GM18868 (cell line): ENCODE measurements around the gene LLPH.

Experiments used
- ATAC-seq: cut with Tn5 transposase; IDR thresholded peaks from one replicate; pipeline ENCODE4 v1.9.1; 2021; ENCODE audit warnings: mild to moderate bottlenecking, moderate library complexity; ENCODE audit not compliant: unreplicated experiment

The LLPH gene

DNA sequence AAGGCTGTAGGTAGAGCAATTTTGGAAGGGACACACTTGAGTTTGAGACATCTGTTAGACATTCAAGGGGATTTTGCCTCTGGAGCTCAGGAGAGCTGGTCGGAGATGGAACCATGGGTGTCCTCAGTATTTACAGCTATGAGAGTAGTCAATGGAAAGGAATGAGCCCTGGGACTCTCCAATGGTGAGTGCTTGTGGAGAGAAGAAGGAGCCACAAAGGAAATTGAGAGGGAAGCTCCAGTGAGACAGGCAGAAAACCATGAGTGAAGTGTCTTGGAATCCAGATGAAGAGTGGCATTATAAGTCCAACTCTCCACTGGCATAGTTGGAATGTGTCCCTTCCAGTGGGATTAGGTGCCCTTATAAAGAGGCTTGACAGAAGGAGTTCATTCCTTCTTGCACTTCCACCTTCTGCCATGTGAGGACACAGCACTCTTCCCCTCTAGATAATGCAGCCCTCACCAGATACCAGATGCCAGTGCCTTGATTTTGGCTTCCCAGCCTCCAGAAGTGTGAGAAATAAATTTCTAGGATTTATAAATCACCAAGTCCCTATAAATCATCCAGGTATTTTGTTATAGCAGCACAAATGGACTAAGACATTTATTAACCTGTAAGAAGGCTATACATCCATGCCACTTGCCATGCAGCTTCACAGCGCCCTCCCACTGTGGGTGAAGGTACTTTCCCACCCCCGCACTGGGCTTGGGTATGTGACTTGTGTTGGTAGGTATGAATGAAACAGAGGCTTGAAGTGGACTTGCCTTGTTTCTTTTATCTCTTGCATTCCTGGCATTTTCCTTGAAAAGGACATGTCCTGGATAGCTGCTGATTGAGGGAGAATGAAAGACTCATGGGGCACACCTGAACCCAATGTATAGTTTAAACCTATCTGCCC is 27.3 kb downstream of the LLPH start:
- no peak for ATAC-seq

GRCh38 chr12:66092559-66093269 is 37.8 kb downstream of the LLPH start:
- peak; percentile 88 for ATAC-seq

GRCh38 chr12:66090157-66090556 is 40.4 kb downstream of the LLPH start:
- no peak for ATAC-seq

DNA sequence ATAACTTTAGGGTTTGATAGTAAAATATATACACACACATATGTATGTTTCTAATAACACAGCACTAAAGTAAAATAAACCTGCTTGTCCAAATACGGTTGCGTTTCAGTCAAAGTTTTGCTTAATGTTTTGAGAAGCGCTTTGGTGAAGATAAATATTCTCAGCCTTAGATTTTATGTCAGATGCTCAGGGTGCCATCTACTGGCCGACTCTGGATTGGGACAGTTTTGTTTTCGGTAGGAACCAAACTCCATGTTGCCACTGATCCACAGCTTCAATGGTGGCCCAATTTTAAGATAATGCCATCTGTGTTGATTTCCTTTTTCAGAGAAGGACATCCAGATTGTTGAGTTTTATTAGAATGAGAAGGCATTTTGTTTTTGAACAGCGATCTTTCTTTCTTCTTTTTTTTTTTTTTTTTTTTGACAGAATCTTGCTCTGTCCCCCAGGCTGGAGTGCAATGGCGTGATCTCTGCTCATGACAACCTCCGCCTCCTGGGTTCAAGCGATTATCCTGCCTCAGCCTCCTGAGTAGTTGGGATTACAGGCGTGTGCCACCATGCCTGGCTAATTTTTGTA is 43.1 kb downstream of the LLPH start:
- ATAC-seq = peak; percentile 82

DNA sequence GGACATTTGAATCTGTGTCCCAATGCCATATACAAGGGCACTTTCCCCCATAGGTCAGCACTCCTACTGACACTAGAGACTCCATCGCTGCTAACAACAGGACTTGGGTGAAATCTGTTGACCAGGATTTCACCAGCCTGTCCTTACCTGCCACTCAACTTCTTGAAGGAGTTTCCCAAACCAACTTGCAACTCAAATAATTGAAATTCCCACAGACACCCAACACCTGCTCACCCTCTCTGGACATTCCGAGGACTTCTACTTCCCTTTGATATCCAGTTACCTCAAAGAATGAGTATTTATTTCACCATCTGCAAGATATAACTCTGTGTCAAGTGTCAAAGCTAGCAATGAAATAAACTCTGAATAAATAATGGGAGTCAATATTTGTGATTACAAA is 44.6 kb downstream of the LLPH start:
- ATAC-seq = no peak

GRCh38 chr12:66085213-66085612 is 45.3 kb downstream of the LLPH start:
- ATAC-seq = no peak

GRCh38 chr12:66083766-66084165 is 46.8 kb downstream of the LLPH start:
- no peak for ATAC-seq

DNA sequence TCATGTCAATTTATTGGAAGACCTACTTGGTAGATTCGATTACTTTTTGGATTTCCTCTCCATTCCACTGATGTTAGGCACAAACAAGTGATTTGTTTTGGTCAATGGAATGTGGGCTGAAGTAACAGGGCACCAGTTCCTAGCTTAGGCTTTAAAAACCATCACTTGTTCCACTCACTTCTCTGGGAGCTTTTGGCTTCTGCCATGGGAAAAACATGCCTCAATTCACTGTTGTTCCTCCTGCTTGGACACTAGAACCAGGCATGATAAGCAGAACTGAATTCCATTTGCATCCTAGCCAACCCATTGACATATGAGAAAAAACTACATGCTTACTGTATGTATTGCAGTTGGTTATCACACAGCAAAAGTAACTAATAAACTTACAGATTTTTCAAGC is 47.8 kb downstream of the LLPH start:
- no peak for ATAC-seq

DNA sequence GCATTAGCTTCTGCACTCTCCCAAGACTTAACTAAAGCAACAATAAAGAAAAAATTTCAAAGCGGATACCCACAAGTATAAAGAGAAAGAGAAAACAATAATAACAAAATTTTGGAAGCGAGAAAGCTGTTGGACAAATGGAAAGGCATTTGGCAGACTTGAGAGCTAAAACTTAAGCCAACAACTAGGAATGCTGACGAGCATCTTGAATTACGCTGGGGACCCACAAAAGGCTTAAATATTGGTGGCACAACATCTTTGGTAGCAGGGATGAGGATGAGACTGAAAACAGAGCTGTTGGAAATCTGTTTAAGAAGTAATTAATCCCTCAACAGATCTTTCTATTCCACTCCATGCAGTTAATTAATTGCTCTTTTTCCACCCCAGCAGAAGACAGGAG is 49.8 kb downstream of the LLPH start:
- ATAC-seq = no peak

DNA sequence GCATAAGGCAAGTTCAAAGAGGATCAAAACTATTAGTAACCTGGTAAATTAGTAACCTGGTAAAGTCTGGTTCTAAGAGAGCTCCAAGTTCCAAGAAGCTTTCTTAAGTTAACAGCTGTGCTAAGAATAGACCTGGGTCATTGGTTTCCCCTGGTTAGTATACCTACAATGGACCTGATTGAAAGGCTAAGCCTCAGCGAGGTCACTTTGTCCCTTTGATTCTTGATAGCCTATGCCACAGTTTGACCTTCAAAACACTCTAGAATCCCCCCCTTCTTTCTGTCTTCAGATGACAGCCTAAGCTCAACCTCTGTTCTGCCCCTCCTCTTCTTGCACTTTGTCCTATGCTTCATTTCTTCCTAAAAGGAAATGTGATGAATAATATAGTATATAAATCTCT is 53.0 kb downstream of the LLPH start:
- ATAC-seq = no peak

- no peak for ATAC-seq
These were observed 56.0 kb downstream of the LLPH start for GRCh38 chr12:66074561-66074960.

GRCh38 chr12:66072566-66072965 is 58.0 kb downstream of the LLPH start:
- peak; percentile 65 for ATAC-seq

GRCh38 chr12:66072135-66072534 is 58.4 kb downstream of the LLPH start:
- ATAC-seq = peak; percentile 74

- ATAC-seq = no peak
These were observed 59.0 kb downstream of the LLPH start for GRCh38 chr12:66071549-66071948.

DNA sequence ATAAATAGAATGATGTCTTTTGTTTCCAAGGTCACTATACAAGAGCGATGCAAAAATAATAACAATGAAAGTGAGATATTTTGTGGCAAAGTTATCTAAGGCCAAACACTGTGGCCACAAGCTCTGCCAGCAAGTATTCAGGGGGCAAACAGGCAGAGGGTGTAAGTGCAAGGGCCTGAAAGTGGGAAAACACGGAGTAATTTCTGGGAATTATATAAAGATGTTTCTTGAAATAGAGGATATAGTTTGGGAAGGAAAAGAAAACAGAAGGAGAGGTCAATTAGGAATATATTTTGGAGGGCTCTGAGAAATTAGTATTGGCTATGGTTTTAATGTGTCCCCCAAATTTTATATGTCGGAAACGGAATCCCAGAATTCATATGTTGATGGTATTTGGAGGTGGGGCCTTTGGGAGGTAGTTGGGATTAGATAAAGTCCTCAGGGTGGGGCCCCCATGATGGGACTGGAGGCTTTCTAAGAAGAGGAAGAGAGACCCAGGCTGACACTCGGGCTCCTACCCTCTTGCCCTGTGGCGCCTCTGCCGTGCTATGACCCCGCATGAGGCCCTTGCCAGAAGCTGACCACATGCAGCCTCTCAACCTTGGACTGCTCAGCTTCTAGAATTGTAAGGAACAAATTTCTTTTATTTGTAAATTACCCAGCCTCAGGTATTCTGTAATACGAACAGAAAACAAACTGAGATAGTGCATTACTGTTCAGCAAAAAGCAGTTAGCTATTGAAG is 60.0 kb downstream of the LLPH start:
- ATAC-seq = no peak

DNA sequence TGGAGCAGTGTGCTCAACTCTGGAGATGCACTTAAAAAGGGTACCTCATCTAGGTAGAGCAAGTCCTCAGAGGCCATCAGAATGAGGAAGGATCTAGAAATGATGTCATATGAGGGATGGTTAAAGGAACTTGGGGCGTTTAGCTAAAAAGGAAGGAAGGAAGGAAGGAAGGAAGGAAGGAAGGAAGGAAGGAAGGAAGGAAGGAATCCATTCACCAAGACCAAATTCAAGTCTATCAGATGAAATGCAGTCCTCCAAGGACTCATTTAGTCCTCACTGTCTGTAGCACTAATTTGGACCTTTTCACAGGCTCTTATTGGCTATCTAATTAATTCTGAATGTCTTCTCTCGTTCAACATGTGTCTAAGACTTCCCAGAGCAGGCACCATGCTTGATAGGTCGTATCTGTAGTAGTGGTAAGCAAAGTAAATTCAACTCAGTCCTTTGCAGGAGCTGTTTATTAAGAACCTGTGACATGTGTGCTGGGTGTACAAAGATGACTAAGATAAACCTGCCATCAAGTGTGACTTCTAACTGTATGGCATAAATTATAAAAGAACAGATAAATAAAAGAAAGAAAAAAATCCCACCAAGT is 63.5 kb downstream of the LLPH start:
- ATAC-seq = peak; percentile 18
